Activated CD8-positive, alpha-beta memory T cell treated with anti-CD3 and anti-CD28 coated beads, Interleukin-2, amount 50 U/mL, for 1 hour (primary cell): ENCODE data around the gene UTF1.

Source experiments
- DNase-seq: peaks from one replicate; pipeline ENCODE4 v3.0.0-alpha.2; 2020; ENCODE audit errors: extremely low read depth

The UTF1 gene

GRCh38 chr10:133196936-133197758 is 32.9 kb upstream of the UTF1 start:
- DNase-seq, result no peak

- DNase-seq, result no peak
Observed at GRCh38 chr10:133197786-133198185, 32.2 kb upstream of the UTF1 start.

- DNase-seq, result no peak
Observed at GRCh38 chr10:133198206-133198605, 31.8 kb upstream of the UTF1 start.

- no peak for DNase-seq
Observed at GRCh38 chr10:133198621-133199487, 31.2 kb upstream of the UTF1 start.

GRCh38 chr10:133199488-133199885 is 30.5 kb upstream of the UTF1 start:
- no peak for DNase-seq

GRCh38 chr10:133199992-133200611 is 29.9 kb upstream of the UTF1 start:
- DNase-seq, result no peak

GRCh38 chr10:133200621-133201031 is 29.4 kb upstream of the UTF1 start:
- no peak for DNase-seq

GRCh38 chr10:133201151-133201947 is 28.7 kb upstream of the UTF1 start:
- DNase-seq, result no peak

GRCh38 chr10:133201948-133202725 is 27.9 kb upstream of the UTF1 start:
- DNase-seq, result no peak

GRCh38 chr10:133202778-133203651 is 27.0 kb upstream of the UTF1 start:
- DNase-seq, result no peak

- no peak for DNase-seq
Observed at GRCh38 chr10:133203652-133204195, 26.3 kb upstream of the UTF1 start.

GRCh38 chr10:133204226-133205015 is 25.6 kb upstream of the UTF1 start:
- DNase-seq, result no peak

- no peak for DNase-seq
Observed at GRCh38 chr10:133205146-133205545, 24.9 kb upstream of the UTF1 start.

GRCh38 chr10:133206356-133207040 is 23.5 kb upstream of the UTF1 start:
- DNase-seq, result no peak

GRCh38 chr10:133207041-133207600 is 22.9 kb upstream of the UTF1 start:
- no peak for DNase-seq

GRCh38 chr10:133207627-133208026 is 22.4 kb upstream of the UTF1 start:
- DNase-seq, result no peak

- no peak for DNase-seq
Observed at GRCh38 chr10:133208466-133208865, 21.6 kb upstream of the UTF1 start.

- no peak for DNase-seq
Observed at GRCh38 chr10:133209117-133209516, 20.9 kb upstream of the UTF1 start.
